ENCODE results near the gene CDH23.

The CDH23 gene

GRCh38 chr10:71777213-71777985, 380.7 kb downstream of the CDH23 start:
- DNase-seq (ENCODE audit: low read depth) = no peak

GRCh38 chr10:71778071-71778825, 381.5 kb downstream of the CDH23 start:
- no peak for DNase-seq (ENCODE audit: low read depth)

GRCh38 chr10:71779641-71780040, 382.9 kb downstream of the CDH23 start:
- DNase-seq (ENCODE audit: low read depth) = no peak

GRCh38 chr10:71780156-71780555, 383.4 kb downstream of the CDH23 start:
- DNase-seq (ENCODE audit: low read depth) = no peak

- DNase-seq (ENCODE audit: low read depth) = no peak
Observed at GRCh38 chr10:71780719-71781118, 384.0 kb downstream of the CDH23 start.

GRCh38 chr10:71782221-71782916, 385.6 kb downstream of the CDH23 start:
- DNase-seq (ENCODE audit: low read depth) = no peak

- DNase-seq (ENCODE audit: low read depth) = no peak
Observed at GRCh38 chr10:71782917-71783490, 386.3 kb downstream of the CDH23 start.

GRCh38 chr10:71783917-71784678, 387.4 kb downstream of the CDH23 start:
- no peak for DNase-seq (ENCODE audit: low read depth)

GRCh38 chr10:71784679-71785272, 388.1 kb downstream of the CDH23 start:
- DNase-seq (ENCODE audit: low read depth) = no peak

GRCh38 chr10:71788954-71789353, 392.2 kb downstream of the CDH23 start:
- no peak for DNase-seq (ENCODE audit: low read depth)

- DNase-seq (ENCODE audit: low read depth) = no peak
Observed at GRCh38 chr10:71789871-71790270, 393.2 kb downstream of the CDH23 start.

- no peak for DNase-seq (ENCODE audit: low read depth)
Observed at GRCh38 chr10:71790749-71791440, 394.2 kb downstream of the CDH23 start.

- DNase-seq (ENCODE audit: low read depth) = no peak
Observed at GRCh38 chr10:71795248-71795647, 398.5 kb downstream of the CDH23 start.

- no peak for DNase-seq (ENCODE audit: low read depth)
Observed at GRCh38 chr10:71796749-71797405, 400.2 kb downstream of the CDH23 start.

GRCh38 chr10:71797533-71798307, 401.0 kb downstream of the CDH23 start:
- no peak for DNase-seq (ENCODE audit: low read depth)

- DNase-seq (ENCODE audit: low read depth) = no peak
Observed at GRCh38 chr10:71798308-71798624, 401.5 kb downstream of the CDH23 start.

GRCh38 chr10:71799112-71799511, 402.4 kb downstream of the CDH23 start:
- no peak for DNase-seq (ENCODE audit: low read depth)

- DNase-seq (ENCODE audit: low read depth) = no peak
Observed at GRCh38 chr10:71799608-71800453, 403.1 kb downstream of the CDH23 start.

GRCh38 chr10:71801361-71801760, 404.6 kb downstream of the CDH23 start:
- no peak for DNase-seq (ENCODE audit: low read depth)

Measured in activated T-helper 9 cell treated with anti-CD3 and anti-CD28 coated beads, Interleukin-2, amount 50 U/mL, for 16 hours (primary cell).